ENCODE measurements around the gene GRAMD2A.

Gene GRAMD2A

DNA sequence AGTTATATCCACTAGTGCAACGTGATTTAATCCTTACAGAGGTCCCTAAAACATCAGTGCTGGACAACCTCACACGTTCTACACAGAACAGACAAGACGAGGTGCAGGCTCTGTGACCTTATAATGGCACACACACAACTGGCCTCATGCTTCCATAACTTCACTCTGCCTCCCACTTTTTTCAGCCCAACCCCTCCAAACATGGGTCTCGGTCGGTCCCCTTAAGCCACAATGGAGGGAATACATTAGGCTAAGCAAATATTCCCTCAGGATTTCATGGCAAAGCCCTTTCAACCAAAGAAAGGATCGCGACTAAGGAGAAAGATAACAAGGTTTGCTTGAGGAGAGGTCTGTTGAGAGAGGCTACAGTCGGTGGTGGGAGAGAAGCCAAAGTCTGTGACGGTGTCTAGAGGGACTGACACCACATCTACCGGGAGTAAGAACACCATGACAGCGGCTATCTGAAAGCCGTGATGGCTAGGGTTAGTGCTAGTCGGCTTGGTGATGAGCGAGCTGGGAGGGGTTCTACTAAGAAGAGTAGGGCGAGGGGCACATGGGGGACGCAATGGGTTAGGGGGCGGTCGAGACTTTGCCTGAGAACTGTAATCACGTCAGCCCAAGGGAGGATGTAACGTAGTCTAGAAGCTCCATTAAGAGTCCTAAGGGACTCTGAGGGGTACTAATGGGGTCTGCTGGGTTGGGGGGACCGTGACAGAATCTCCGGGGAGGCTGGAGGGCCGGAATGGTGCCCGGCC is 80.7 kb downstream of the GRAMD2A start:
- Histone ChIP-seq H3K36me3 (ENCODE audit: control insufficient read depth, insufficient read depth, low read length) (no peaks in the 10 kb centered on the region), H3K4me3 (ENCODE audit: low read length) (peak overlapping the region; percentile 95; the same call in 1 of the 2 replicates), H3K27me3 (ENCODE audit: control insufficient read depth, insufficient read depth, low read length) (no peaks in the 10 kb centered on the region), H3K4me1 (ENCODE audit: control insufficient read depth, insufficient read depth, low read length) (no peaks in the 10 kb centered on the region), H3K27ac (ENCODE audit: low read length) (no peak overlapping the region), H3K9me3 (ENCODE audit: control insufficient read depth, insufficient read depth, low read length) (no peaks in the 10 kb centered on the region)
- no CpG with 5 or more reads among the region's 24 CpGs for WGBS (ENCODE audit: insufficient coverage, insufficient read length)
- DNase-seq (ENCODE audit: low read depth, low spot score): no peak

- no peaks in the 10 kb centered on the region for H3K36me3 ChIP-seq (ENCODE audit: control insufficient read depth, insufficient read depth, low read length)
- no CpG with 5 or more reads among the region's 4 CpGs for WGBS (ENCODE audit: insufficient coverage, insufficient read length)
- H3K4me1 ChIP-seq (ENCODE audit: control insufficient read depth, insufficient read depth, low read length): no peaks in the 10 kb centered on the region
- no peak for DNase-seq (ENCODE audit: low read depth, low spot score)
- no peak overlapping the region for H3K27ac ChIP-seq (ENCODE audit: low read length)
- H3K4me3 ChIP-seq (ENCODE audit: low read length): no peak overlapping the region
- no peaks in the 10 kb centered on the region for H3K9me3 ChIP-seq (ENCODE audit: control insufficient read depth, insufficient read depth, low read length)
- H3K27me3 ChIP-seq (ENCODE audit: control insufficient read depth, insufficient read depth, low read length): no peaks in the 10 kb centered on the region
Observed at GRCh38 chr15:72113347-72114031, 84.1 kb downstream of the GRAMD2A start.

DNA sequence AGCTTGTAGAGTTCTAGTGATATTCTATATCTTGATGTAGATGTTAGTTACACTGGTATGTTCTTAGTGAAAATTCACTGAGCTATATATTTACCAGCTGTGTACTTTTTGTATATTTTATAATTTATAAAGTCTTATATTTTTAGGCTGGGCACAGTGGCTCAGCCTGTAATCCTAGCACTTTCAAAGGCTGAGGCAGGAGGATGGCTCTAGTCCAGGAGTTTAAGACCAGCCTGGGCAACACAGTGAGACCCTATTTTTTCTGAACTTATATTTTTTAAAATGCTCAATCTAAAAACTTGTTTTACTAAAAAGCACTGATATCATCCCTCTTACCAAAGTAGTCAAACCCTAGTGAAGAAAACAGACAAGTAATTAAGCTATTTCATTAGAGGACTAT is 84.8 kb downstream of the GRAMD2A start:
- Histone ChIP-seq H3K27me3 (ENCODE audit: control insufficient read depth, insufficient read depth, low read length) (no peaks in the 10 kb centered on the region), H3K9me3 (ENCODE audit: control insufficient read depth, insufficient read depth, low read length) (no peaks in the 10 kb centered on the region), H3K27ac (ENCODE audit: low read length) (no peak overlapping the region), H3K36me3 (ENCODE audit: control insufficient read depth, insufficient read depth, low read length) (no peaks in the 10 kb centered on the region), H3K4me3 (ENCODE audit: low read length) (no peak overlapping the region), H3K4me1 (ENCODE audit: control insufficient read depth, insufficient read depth, low read length) (no peaks in the 10 kb centered on the region)
- no peak for DNase-seq (ENCODE audit: low read depth, low spot score)

- no peak for DNase-seq (ENCODE audit: low read depth, low spot score)
- no peaks in the 10 kb centered on the region for H3K36me3 ChIP-seq (ENCODE audit: control insufficient read depth, insufficient read depth, low read length)
- no peak overlapping the region for H3K27ac ChIP-seq (ENCODE audit: low read length)
- WGBS (ENCODE audit: insufficient coverage, insufficient read length): no CpG with 5 or more reads among the region's 2 CpGs
- no peaks in the 10 kb centered on the region for H3K4me1 ChIP-seq (ENCODE audit: control insufficient read depth, insufficient read depth, low read length)
- no peaks in the 10 kb centered on the region for H3K27me3 ChIP-seq (ENCODE audit: control insufficient read depth, insufficient read depth, low read length)
- H3K9me3 ChIP-seq (ENCODE audit: control insufficient read depth, insufficient read depth, low read length): no peaks in the 10 kb centered on the region
- H3K4me3 ChIP-seq (ENCODE audit: low read length): no peak overlapping the region
Observed at GRCh38 chr15:72112116-72112515, 85.5 kb downstream of the GRAMD2A start.

DNA sequence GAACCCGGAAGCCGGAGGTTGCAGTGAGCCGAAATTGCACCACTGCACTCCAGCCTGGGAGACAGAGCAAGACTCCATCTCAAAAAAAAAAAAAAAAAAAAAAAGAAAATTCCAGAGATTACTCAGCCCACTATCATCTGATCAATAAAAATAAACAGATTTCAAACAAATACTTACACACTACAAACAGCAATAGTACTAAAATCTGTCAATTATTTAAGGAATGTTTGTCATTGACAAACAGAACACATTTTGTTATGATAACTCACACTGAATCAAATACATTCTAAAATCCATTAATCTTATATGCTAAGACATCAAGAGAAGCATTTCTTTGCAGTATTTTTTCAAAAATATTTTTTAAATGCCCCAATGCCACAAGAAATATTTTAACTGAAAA is 87.2 kb downstream of the GRAMD2A start:
- Histone ChIP-seq H3K36me3 (ENCODE audit: control insufficient read depth, insufficient read depth, low read length) (no peaks in the 10 kb centered on the region), H3K27ac (ENCODE audit: low read length) (no peak overlapping the region), H3K9me3 (ENCODE audit: control insufficient read depth, insufficient read depth, low read length) (no peaks in the 10 kb centered on the region), H3K4me3 (ENCODE audit: low read length) (no peak overlapping the region), H3K4me1 (ENCODE audit: control insufficient read depth, insufficient read depth, low read length) (no peaks in the 10 kb centered on the region), H3K27me3 (ENCODE audit: control insufficient read depth, insufficient read depth, low read length) (no peaks in the 10 kb centered on the region)
- WGBS (ENCODE audit: insufficient coverage, insufficient read length): no CpG with 5 or more reads among the region's 3 CpGs
- no peak for DNase-seq (ENCODE audit: low read depth, low spot score)
